Sciatic nerve (tissue), 2 donors: ENCODE measurements around the gene CHD6. TPM values are rescaled to one million over a fixed set of nuclear protein-coding genes. Genes with fewer than 3 reads are reported as not detected.

Experiments used
- ATAC-seq: fragments of 200-7000 bp; cut with Tn5 transposase; one replicate; pipeline ENCODE4 v1.9.1; 2020; ENCODE audit warnings: mild to moderate bottlenecking, moderate library complexity
- DNase-seq: peaks from one replicate; pipeline ENCODE4 v3.0.0-alpha.2; 2020; ENCODE audit warnings: low spot score
- intact Hi-C: fragments of 100-400 bp; cut with DNase I; formaldehyde crosslinking; loops from one replicate; pipeline ENCODE4 v1.14.2; 2022
- total RNA-seq: library from RNA; stranded (reverse); fragmentation: NEBNext Ultra II Directional; extraction: Animal tissue kit (Norgen Biotek cat#: 25700); gene quantifications from one replicate; pipeline ENCODE4 v1.2.1, GENCODE V29; 2021
- donor health status: DM: no; HTN: no; CAD: no.
- donor health status: DM: no; HTN: no; CAD: no.

CHD6 gene
- total RNA-seq, 1 donor from 2014 or later = 84.3 TPM

- no peak for DNase-seq
- ATAC-seq = no peak
- intact Hi-C loops = no loop called here
Measured at GRCh38 chr20:41483553-41483930, 134.6 kb downstream of the CHD6 start.

- intact Hi-C loops = no loop called here
- DNase-seq = no peak
- ATAC-seq = no peak
Measured at GRCh38 chr20:41482647-41483552, 135.3 kb downstream of the CHD6 start.

GRCh38 chr20:41480054-41480770 lies 138.0 kb downstream of the CHD6 start:
- no peak for DNase-seq
- ATAC-seq = no peak
- intact Hi-C loops = no loop called here

GRCh38 chr20:41479113-41479512 lies 139.1 kb downstream of the CHD6 start:
- intact Hi-C loops = no loop called here
- ATAC-seq (no peak), DNase-seq (no peak)

GRCh38 chr20:41478026-41478425 lies 140.2 kb downstream of the CHD6 start:
- ATAC-seq (no peak), DNase-seq (no peak)
- intact Hi-C loops = no loop called here

- intact Hi-C loops = no loop called here
- DNase-seq (no peak), ATAC-seq (no peak)
Measured at GRCh38 chr20:41476446-41476845, 141.7 kb downstream of the CHD6 start.

- DNase-seq (no peak), ATAC-seq (peak; percentile 95)
- intact Hi-C loops = no loop called here
Measured at GRCh38 chr20:41476013-41476441, 142.2 kb downstream of the CHD6 start.

GRCh38 chr20:41475503-41475902 lies 142.7 kb downstream of the CHD6 start:
- peak; percentile 64 for ATAC-seq
- intact Hi-C loops = no loop called here
- DNase-seq = no peak

GRCh38 chr20:41470362-41471095 lies 147.6 kb downstream of the CHD6 start:
- DNase-seq (no peak), ATAC-seq (no peak)
- intact Hi-C loops = no loop called here

- intact Hi-C loops = no loop called here
- no peak for ATAC-seq
- no peak for DNase-seq
Measured at GRCh38 chr20:41469868-41470267, 148.3 kb downstream of the CHD6 start.

GRCh38 chr20:41468994-41469600 lies 149.1 kb downstream of the CHD6 start:
- DNase-seq = no peak
- intact Hi-C loops = no loop called here
- ATAC-seq = no peak

- intact Hi-C loops = no loop called here
- no peak for ATAC-seq
Measured at GRCh38 chr20:41467690-41468089, 150.5 kb downstream of the CHD6 start.

GRCh38 chr20:41467220-41467619 lies 151.0 kb downstream of the CHD6 start:
- intact Hi-C loops = no loop called here
- ATAC-seq = no peak
- no peak for DNase-seq

More at GRCh38 chr20:41467690-41468089, 150.5 kb downstream of the CHD6 start:
- no peak for DNase-seq

GRCh38 chr20:41463567-41463966 lies 154.6 kb downstream of the CHD6 start:
- ATAC-seq = no peak
- intact Hi-C loops = no loop called here
- no peak for DNase-seq

GRCh38 chr20:41462372-41463161 lies 155.6 kb downstream of the CHD6 start:
- ATAC-seq (no peak), DNase-seq (no peak)
- intact Hi-C loops = no loop called here

GRCh38 chr20:41458761-41459160 lies 159.4 kb downstream of the CHD6 start:
- intact Hi-C loops = no loop called here
- ATAC-seq (no peak), DNase-seq (no peak)

- ATAC-seq (no peak), DNase-seq (no peak)
- intact Hi-C loops = no loop called here
Measured at GRCh38 chr20:41457173-41457857, 160.9 kb downstream of the CHD6 start.

GRCh38 chr20:41456351-41456750 lies 161.8 kb downstream of the CHD6 start:
- no peak for DNase-seq
- no peak for ATAC-seq
- intact Hi-C loops = no loop called here
